Spleen (tissue), 7 donors: ENCODE results near the gene SDK2.

ENCODE experiments used
- POLR2A ChIP-seq, 3 donors: fragments of 450-650 bp; IDR thresholded peaks; one replicate each; pipeline ENCODE4 v1.5.1; 2017; ENCODE audit warnings: antibody characterized with exemption in 3 of 3, mild to moderate bottlenecking in 1 of 3
- TF ChIP-seq, protein P1 (sequence below), 11 experiments: fragments of 200-600 bp in 7 of 11; fragments of 450-650 bp in 4 of 11; sonication (generic) in 4 of 11; IDR thresholded peaks in 8 of 11; conservative IDR thresholded peaks in 3 of 11; 1 replicate in 7 of 11; 2 replicates in 4 of 11; pipeline versions ENCODE4 v1.4.0 to v1.8.0; 2016 to 2021; ENCODE audit warnings: antibody characterized with exemption in 11 of 11, inconsistent platforms in 4 of 11, mild to moderate bottlenecking in 1 of 11
- donor health status: DM: no; HTN: no; CAD: no; lungs with moderate emphysema.
- donor health status: DM: no; HTN: no; CAD: no.
- donor health status: DM: no; HTN: no; CAD: no.

DNA sequence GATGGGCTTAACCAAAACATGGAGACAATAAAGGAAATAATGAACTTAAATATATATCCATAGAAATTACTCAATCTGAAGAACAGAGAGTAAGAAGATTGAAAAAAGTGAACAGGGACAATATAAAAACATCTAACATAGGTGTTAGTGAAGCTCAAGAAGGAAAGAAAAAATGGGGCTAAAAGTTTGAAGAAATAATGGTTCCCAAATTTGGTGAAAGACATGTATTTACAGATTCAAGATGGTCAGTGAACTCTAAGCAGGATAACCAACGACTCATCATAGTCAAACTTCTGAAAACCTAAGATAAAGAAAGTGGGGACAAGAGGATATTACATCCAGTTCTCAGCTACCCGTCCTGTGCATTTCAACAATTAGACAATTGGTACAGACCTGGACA is 22.6 kb downstream of the SDK2 start:
- TF ChIP-seq, protein P1, sequence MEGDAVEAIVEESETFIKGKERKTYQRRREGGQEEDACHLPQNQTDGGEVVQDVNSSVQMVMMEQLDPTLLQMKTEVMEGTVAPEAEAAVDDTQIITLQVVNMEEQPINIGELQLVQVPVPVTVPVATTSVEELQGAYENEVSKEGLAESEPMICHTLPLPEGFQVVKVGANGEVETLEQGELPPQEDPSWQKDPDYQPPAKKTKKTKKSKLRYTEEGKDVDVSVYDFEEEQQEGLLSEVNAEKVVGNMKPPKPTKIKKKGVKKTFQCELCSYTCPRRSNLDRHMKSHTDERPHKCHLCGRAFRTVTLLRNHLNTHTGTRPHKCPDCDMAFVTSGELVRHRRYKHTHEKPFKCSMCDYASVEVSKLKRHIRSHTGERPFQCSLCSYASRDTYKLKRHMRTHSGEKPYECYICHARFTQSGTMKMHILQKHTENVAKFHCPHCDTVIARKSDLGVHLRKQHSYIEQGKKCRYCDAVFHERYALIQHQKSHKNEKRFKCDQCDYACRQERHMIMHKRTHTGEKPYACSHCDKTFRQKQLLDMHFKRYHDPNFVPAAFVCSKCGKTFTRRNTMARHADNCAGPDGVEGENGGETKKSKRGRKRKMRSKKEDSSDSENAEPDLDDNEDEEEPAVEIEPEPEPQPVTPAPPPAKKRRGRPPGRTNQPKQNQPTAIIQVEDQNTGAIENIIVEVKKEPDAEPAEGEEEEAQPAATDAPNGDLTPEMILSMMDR (IDR thresholded peaks at IDR 0.05 in 8 of 11, conservative IDR thresholded peaks at IDR 0.05 in 3 of 11): no peak
- TF ChIP-seq POLR2A (IDR thresholded peaks at IDR 0.05): no peak
